K562 (cell line): ENCODE results near the gene KRTAP13-1.

ENCODE experiments used
- CBX1 ChIP-seq: sonication (generic); IDR thresholded peaks from 2 replicates; pipeline ENCODE4 v1.6.1; 2016; ENCODE audit warnings: antibody characterized with exemption, low read depth, mild to moderate bottlenecking
- CBX8 ChIP-seq: fragments of 200-600 bp; sonication (generic); IDR thresholded peaks from 2 replicates; pipeline ENCODE4 v1.6.1; 2012; ENCODE audit warnings: borderline replicate concordance, mixed run types, low read depth, mild to moderate bottlenecking, moderate library complexity, mixed read lengths, low read length, control low read depth, inconsistent platforms; ENCODE audit not compliant: poor library complexity, severe bottlenecking; ENCODE audit errors: extremely low read depth
- HDAC6 ChIP-seq: IDR thresholded peaks from 2 replicates; pipeline ENCODE4 v1.6.1; 2012; ENCODE audit warnings: low read depth, mild to moderate bottlenecking, control low read depth, inconsistent platforms, low read length, moderate library complexity
- PCBP1 ChIP-seq: fragments of 200-400 bp; formaldehyde crosslinking; IDR thresholded peaks from 2 replicates; pipeline ENCODE4 v1.6.1; 2018; ENCODE audit warnings: mild to moderate bottlenecking, low read depth, low read length; ENCODE audit not compliant: poor library complexity, severe bottlenecking
- POLR2A ChIP-seq: fragments of 450-650 bp; conservative IDR thresholded peaks from 2 replicates; pipeline ENCODE4 v1.6.1; 2016
- TOE1 ChIP-seq, 2 experiments: fragments of 450-650 bp in 1 of 2; sonication (generic) in 1 of 2; formaldehyde crosslinking in 1 of 2; IDR thresholded peaks; 2 replicates each; pipeline versions ENCODE4 v1.7.1 to v1.8.0; 2016 to 2022; ENCODE audit warnings: borderline replicate concordance in 2 of 2, mild to moderate bottlenecking in 2 of 2, antibody characterized with exemption in 1 of 2, inconsistent platforms in 1 of 2, low read depth in 1 of 2, missing genetic modification reagents in 1 of 2, moderate library complexity in 1 of 2
- ZNF436 ChIP-seq: fragments of 250-450, 450-650 bp; sonication (Bioruptor Pico); formaldehyde crosslinking; IDR thresholded peaks from 2 replicates; pipeline ENCODE4 v1.7.0; 2020; ENCODE audit warnings: mild to moderate bottlenecking
- ZNF780A ChIP-seq: fragments of 250-450 bp; sonication (Bioruptor Pico); IDR thresholded peaks from 2 replicates; pipeline ENCODE4 v1.5.0; 2021; ENCODE audit warnings: mild to moderate bottlenecking
- TF ChIP-seq, protein P1 (sequence below): sonication (generic); formaldehyde crosslinking; IDR thresholded peaks from 2 replicates; pipeline ENCODE4 v1.8.1; 2023; ENCODE audit warnings: missing genetic modification reagents, mild to moderate bottlenecking, borderline replicate concordance
- TF ChIP-seq, protein P2 (sequence below): fragments of 250-450 bp; sonication (Bioruptor Pico); IDR thresholded peaks from 2 replicates; pipeline ENCODE4 v1.8.0; 2021; ENCODE audit warnings: moderate library complexity, mild to moderate bottlenecking, inconsistent platforms
- TF ChIP-seq, protein P3 (sequence below), 2 experiments: fragments of 200-800 bp in 1 of 2; sonication (Bioruptor generic) in 1 of 2; sonication (generic) in 1 of 2; formaldehyde crosslinking in 1 of 2; IDR thresholded peaks in 1 of 2; conservative IDR thresholded peaks in 1 of 2; 2 replicates each; pipeline versions ENCODE4 v1.5.0 to v1.6.1; 2016 to 2020; ENCODE audit warnings: missing compliant biosample characterization in 1 of 2, missing genetic modification characterization in 1 of 2, missing genetic modification reagents in 1 of 2
- TF ChIP-seq, protein P4 (sequence below): IDR thresholded peaks from 2 replicates; pipeline ENCODE4 v1.6.1; 2012; ENCODE audit warnings: low read depth, low read length, improper control_type of control experiment, borderline replicate concordance

DNA sequence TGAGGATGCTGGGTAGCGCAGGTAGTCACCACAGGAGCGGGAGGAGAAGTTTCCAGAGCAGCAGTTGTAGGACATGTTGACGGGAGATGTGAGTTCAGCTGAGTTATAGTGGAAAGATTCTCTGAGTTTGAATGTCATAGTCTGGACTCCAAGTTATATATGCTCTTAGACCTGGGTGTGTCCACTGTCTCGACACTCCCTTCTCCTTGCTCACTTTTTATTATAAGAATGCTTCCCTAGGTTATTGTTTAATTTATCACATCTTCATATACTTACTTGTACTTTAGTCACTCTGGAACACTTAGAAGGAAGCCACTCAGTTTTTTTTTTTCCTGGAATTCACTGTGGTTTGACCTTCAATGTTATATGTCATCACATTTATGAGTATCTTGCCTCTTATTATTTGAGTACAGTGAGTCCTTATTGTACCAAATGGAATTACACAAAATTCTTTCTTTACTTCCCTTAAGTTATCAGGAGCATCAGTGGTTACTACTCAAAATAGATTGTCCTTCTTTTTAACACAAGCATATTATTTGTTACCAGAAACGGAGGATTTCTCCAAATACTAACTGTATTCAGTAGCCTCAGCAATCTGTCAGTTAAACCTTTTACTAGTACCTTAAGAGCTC is 23.6 kb upstream of the KRTAP13-1 start, which contains the start of gene KRTAP13-2:
- TF ChIP-seq, protein P1, sequence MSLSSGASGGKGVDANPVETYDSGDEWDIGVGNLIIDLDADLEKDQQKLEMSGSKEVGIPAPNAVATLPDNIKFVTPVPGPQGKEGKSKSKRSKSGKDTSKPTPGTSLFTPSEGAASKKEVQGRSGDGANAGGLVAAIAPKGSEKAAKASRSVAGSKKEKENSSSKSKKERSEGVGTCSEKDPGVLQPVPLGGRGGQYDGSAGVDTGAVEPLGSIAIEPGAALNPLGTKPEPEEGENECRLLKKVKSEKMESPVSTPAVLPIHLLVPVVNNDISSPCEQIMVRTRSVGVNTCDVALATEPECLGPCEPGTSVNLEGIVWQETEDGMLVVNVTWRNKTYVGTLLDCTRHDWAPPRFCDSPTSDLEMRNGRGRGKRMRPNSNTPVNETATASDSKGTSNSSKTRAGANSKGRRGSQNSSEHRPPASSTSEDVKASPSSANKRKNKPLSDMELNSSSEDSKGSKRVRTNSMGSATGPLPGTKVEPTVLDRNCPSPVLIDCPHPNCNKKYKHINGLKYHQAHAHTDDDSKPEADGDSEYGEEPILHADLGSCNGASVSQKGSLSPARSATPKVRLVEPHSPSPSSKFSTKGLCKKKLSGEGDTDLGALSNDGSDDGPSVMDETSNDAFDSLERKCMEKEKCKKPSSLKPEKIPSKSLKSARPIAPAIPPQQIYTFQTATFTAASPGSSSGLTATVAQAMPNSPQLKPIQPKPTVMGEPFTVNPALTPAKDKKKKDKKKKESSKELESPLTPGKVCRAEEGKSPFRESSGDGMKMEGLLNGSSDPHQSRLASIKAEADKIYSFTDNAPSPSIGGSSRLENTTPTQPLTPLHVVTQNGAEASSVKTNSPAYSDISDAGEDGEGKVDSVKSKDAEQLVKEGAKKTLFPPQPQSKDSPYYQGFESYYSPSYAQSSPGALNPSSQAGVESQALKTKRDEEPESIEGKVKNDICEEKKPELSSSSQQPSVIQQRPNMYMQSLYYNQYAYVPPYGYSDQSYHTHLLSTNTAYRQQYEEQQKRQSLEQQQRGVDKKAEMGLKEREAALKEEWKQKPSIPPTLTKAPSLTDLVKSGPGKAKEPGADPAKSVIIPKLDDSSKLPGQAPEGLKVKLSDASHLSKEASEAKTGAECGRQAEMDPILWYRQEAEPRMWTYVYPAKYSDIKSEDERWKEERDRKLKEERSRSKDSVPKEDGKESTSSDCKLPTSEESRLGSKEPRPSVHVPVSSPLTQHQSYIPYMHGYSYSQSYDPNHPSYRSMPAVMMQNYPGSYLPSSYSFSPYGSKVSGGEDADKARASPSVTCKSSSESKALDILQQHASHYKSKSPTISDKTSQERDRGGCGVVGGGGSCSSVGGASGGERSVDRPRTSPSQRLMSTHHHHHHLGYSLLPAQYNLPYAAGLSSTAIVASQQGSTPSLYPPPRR (CRISPR knock-in tag) = no peak
- no peak for TF ChIP-seq CBX8
- TF ChIP-seq, protein P2, sequence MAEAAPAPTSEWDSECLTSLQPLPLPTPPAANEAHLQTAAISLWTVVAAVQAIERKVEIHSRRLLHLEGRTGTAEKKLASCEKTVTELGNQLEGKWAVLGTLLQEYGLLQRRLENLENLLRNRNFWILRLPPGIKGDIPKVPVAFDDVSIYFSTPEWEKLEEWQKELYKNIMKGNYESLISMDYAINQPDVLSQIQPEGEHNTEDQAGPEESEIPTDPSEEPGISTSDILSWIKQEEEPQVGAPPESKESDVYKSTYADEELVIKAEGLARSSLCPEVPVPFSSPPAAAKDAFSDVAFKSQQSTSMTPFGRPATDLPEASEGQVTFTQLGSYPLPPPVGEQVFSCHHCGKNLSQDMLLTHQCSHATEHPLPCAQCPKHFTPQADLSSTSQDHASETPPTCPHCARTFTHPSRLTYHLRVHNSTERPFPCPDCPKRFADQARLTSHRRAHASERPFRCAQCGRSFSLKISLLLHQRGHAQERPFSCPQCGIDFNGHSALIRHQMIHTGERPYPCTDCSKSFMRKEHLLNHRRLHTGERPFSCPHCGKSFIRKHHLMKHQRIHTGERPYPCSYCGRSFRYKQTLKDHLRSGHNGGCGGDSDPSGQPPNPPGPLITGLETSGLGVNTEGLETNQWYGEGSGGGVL (CRISPR knock-in tag) = no peak
- no peak for TF ChIP-seq ZNF780A (CRISPR knock-in tag)
- TF ChIP-seq, protein P3, sequence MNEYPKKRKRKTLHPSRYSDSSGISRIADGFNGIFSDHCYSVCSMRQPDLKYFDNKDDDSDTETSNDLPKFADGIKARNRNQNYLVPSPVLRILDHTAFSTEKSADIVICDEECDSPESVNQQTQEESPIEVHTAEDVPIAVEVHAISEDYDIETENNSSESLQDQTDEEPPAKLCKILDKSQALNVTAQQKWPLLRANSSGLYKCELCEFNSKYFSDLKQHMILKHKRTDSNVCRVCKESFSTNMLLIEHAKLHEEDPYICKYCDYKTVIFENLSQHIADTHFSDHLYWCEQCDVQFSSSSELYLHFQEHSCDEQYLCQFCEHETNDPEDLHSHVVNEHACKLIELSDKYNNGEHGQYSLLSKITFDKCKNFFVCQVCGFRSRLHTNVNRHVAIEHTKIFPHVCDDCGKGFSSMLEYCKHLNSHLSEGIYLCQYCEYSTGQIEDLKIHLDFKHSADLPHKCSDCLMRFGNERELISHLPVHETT (CRISPR knock-in tag; conservative IDR thresholded peaks at IDR 0.05 in 1 of 2, IDR thresholded peaks at IDR 0.05 in 1 of 2) = no peak
- no peak for TF ChIP-seq PCBP1
- TF ChIP-seq TOE1 (IDR thresholded peaks at IDR 0.05; ENCODE audit: borderline replicate concordance) = no peak
- no peak for TF ChIP-seq TOE1 (CRISPR knock-in tag; IDR thresholded peaks at IDR 0.05; ENCODE audit: borderline replicate concordance, low read depth)
- TF ChIP-seq, protein P4, sequence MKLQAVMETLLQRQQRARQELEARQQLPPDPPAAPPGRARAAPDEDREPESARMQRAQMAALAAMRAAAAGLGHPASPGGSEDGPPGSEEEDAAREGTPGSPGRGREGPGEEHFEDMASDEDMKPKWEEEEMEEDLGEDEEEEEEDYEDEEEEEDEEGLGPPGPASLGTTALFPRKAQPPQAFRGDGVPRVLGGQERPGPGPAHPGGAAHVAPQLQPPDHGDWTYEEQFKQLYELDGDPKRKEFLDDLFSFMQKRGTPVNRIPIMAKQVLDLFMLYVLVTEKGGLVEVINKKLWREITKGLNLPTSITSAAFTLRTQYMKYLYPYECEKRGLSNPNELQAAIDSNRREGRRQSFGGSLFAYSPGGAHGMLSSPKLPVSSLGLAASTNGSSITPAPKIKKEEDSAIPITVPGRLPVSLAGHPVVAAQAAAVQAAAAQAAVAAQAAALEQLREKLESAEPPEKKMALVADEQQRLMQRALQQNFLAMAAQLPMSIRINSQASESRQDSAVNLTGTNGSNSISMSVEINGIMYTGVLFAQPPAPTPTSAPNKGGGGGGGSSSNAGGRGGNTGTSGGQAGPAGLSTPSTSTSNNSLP = no peak
- no peak for TF ChIP-seq HDAC6
- TF ChIP-seq CBX1 = no peak
- no peak for TF ChIP-seq ZNF436 (CRISPR knock-in tag)
- TF ChIP-seq POLR2A = no peak
